GM10248 (cell line): Measurements from ENCODE around the gene IQSEC1.

Experiments used
- CTCF ChIA-PET: fragments of 300-600 bp; sonication (Branson Sonifier 250); formaldehyde crosslinking; extraction: SDS; loops from one replicate; lab custom pipeline; 2021; ENCODE audit warnings: antibody characterized with exemption; lab: Yijun Ruan, JAX
- POLR2A ChIA-PET: fragments of 350-650 bp; sonication (Branson Sonifier 250); formaldehyde crosslinking; extraction: SDS; loops from one replicate; lab custom pipeline; 2020; ENCODE audit warnings: antibody characterized with exemption; lab: Yijun Ruan, JAX
- DNase-seq: peaks from one replicate; pipeline ENCODE4 v3.0.0; 2012; ENCODE audit errors: extremely low spot score
- CTCF ChIP-seq: IDR thresholded peaks from 2 replicates; pipeline ENCODE4 v1.5.1; 2012; ENCODE audit warnings: mild to moderate bottlenecking, low read depth; ENCODE audit errors: extremely low read depth, missing control alignments, control extremely low read depth

Gene IQSEC1

GRCh38 chr3:12943124-12944021, 129.9 kb downstream of the IQSEC1 start:
- ChIA-PET CTCF (no interaction called here), POLR2A (no interaction called here)
- no peak for TF ChIP-seq CTCF
- no peak for DNase-seq

DNA sequence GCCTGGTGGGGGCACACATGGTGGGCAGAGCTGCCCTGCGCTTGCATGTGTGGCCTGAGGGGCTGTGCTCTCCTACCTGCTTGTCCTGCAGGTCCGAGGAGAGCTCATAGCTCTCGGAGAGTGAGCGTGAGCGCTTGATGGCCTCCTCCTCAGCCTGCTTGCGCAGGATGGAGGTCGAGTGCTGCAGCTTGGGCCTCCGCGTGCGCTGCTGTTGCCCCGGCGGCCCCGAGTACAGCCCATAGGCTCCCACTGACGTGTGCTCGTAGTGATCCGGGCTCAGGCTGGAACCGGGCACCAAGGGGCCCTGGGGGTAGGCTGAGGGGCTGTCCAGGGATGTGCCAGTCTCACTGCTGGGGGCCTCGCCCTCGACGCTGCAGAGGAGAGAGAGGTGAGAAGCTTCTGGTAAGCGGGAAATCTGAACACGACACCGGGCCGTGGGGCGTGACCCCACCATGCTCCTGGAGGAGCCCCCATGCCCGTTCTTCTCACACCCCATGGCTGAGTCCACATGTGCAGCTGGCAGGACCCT, 131.7 kb downstream of the IQSEC1 start:
- ChIA-PET POLR2A (no interaction called here), CTCF (interaction anchor here (1.0 to 2.3 kb wide), 3 partner anchors 10 to 34 kb away, joined by 3 to 8 read pairs (median 4); no protein-coding TSS in a partner anchor)
- TF ChIP-seq CTCF: no peak
- no peak for DNase-seq

DNA sequence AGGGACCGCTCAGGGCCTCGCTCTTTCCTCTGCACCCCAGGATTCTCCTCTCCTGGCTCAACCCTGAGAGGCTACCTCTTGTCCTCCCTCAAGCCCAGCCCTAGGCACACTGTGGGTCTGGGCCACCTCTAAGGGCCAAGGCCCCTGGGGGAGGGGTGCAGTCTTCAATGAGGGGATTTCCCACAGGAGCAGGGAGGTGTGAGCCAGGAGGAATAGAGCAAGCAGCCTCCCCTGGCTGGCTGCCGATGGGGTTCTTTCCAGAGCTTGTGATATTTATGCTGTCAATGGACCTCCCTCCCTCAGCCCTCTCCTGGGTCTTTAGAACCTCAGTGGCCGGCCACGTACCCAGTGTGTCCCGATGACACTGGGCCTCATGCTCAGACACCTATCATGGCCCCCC, 132.4 kb downstream of the IQSEC1 start:
- CTCF ChIA-PET: interaction anchor here (1.0 to 2.3 kb wide), 3 partner anchors 9 to 34 kb away, joined by 3 to 8 read pairs (median 4); no protein-coding TSS in a partner anchor
- DNase-seq: no peak
- POLR2A ChIA-PET: no interaction called here
- TF ChIP-seq CTCF: no peak

DNA sequence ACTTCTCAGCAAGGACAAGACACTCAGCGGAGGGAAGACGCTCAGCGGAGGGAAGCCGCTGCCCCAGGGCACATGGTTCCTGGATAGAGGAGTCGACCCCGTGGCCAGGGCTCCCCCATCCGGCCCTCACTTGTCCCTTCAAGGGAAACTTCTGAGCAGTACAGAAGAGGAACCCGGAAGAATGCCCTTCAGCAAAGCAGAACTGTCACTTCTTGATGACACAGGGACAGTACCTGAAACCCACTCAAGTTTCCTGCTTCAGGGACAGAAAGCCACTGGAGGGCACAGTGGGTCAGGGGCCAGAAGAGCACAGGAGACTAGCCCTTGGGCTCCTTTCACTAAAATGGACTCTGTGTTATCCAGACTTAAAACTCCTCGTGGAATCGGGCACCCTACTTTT, 134.1 kb downstream of the IQSEC1 start:
- CTCF ChIA-PET: interaction anchor here (0.9 to 1.4 kb wide), 5 partner anchors 10 to 44 kb away, joined by 3 to 4 read pairs (median 3); no protein-coding TSS in a partner anchor
- no peak for TF ChIP-seq CTCF
- DNase-seq: no peak
- POLR2A ChIA-PET: no interaction called here

GRCh38 chr3:12938258-12938711, 134.9 kb downstream of the IQSEC1 start:
- no peak for TF ChIP-seq CTCF
- no peak for DNase-seq
- ChIA-PET CTCF (interaction anchor here (1.2 to 1.7 kb wide), 3 partner anchors 10 to 46 kb away, joined by 3 to 4 read pairs (median 3); no protein-coding TSS in a partner anchor), POLR2A (no interaction called here)
